Smooth muscle cell (in vitro differentiated cells): ENCODE data around the gene CALCOCO1. TPM values are rescaled to one million over a fixed set of nuclear protein-coding genes. Genes with fewer than 3 reads are reported as not detected.
"Not testable (repeated sequence)": the region's sequence is repeated elsewhere in the genome, so short reads cannot be mapped to it uniquely, and the experiment has no call there.

ENCODE experiments used
- DNase-seq: peaks from one replicate; lab custom pipeline; 2025; ENCODE audit not compliant: unreplicated experiment; lab: John Stamatoyannopoulos, UW
- H2AFZ ChIP-seq: fragments of 200-600 bp; sonication (generic); 2 replicates; pipeline ENCODE4 v1.6.0; 2016; ENCODE audit warnings: antibody characterized with exemption, low read depth, mild to moderate bottlenecking
- H3F3A ChIP-seq: fragments of 200-600 bp; sonication (generic); 2 replicates; pipeline ENCODE4 v1.6.0; 2017; ENCODE audit warnings: antibody characterized with exemption, low read depth
- H3K27ac ChIP-seq: fragments of 200-600 bp; sonication (generic); 2 replicates; pipeline ENCODE4 v1.5.1; 2016; ENCODE audit warnings: low read depth, mild to moderate bottlenecking
- H3K27me3 ChIP-seq: fragments of 200-600 bp; sonication (generic); 2 replicates; pipeline ENCODE4 v1.6.1; 2016; ENCODE audit warnings: low read depth, mild to moderate bottlenecking
- H3K36me3 ChIP-seq: fragments of 200-600 bp; sonication (generic); 2 replicates; pipeline ENCODE4 v1.5.1; 2016; ENCODE audit warnings: low read depth
- H3K4me1 ChIP-seq: fragments of 200-600 bp; sonication (generic); 2 replicates; pipeline ENCODE4 v1.5.1; 2016; ENCODE audit warnings: low read depth
- H3K4me2 ChIP-seq: fragments of 200-600 bp; sonication (generic); 2 replicates; pipeline ENCODE4 v1.6.0; 2016; ENCODE audit warnings: mild to moderate bottlenecking
- H3K4me3 ChIP-seq: fragments of 200-600 bp; sonication (generic); 2 replicates; pipeline ENCODE4 v1.5.1; 2016; ENCODE audit warnings: mild to moderate bottlenecking
- H3K79me2 ChIP-seq: fragments of 200-600 bp; sonication (generic); 2 replicates; pipeline ENCODE4 v1.6.0; 2016; ENCODE audit warnings: low read depth, mild to moderate bottlenecking
- H3K9ac ChIP-seq: fragments of 200-600 bp; sonication (generic); 2 replicates; pipeline ENCODE4 v1.6.0; 2016; ENCODE audit warnings: low read depth
- H3K9me3 ChIP-seq: fragments of 200-600 bp; sonication (generic); replicated peaks from 2 replicates; pipeline ENCODE4 v1.5.1; 2016; ENCODE audit warnings: low read depth
- H4K20me1 ChIP-seq: fragments of 200-600 bp; sonication (generic); 2 replicates; pipeline ENCODE4 v1.6.0; 2016; ENCODE audit warnings: low read depth
- CTCF ChIP-seq: fragments of 200-600 bp; sonication (generic); IDR thresholded peaks from 2 replicates; pipeline ENCODE4 v1.5.1; 2017; ENCODE audit warnings: borderline replicate concordance, mild to moderate bottlenecking, antibody characterized with exemption; ENCODE audit not compliant: insufficient read depth, poor library complexity, severe bottlenecking
- WGBS: methylation state at CpG from one replicate; pipeline ENCODE4 v1.1.7; 2016; ENCODE audit warnings: low lambda C conversion rate; 5-methylcytosine and 5-hydroxymethylcytosine counted together
- polyA plus RNA-seq: library from polyadenylated mRNA; unstranded; fragments of >200 nt; fragmentation: Nextera tagmentation; extraction: Ambion mirVana; gene quantifications from 2 replicates; pipeline ENCODE4 v1.2.1, GENCODE V29; 2016
- total RNA-seq: library from RNA; depleted of rRNA; stranded (reverse); fragments of >200 nt; gene quantifications from 2 replicates; pipeline ENCODE4 v1.2.3, GENCODE V29; 2014

CALCOCO1 gene
- total and polyA plus RNA-seq, 2 experiments from 2014 or later = 46.5 to 52.0 TPM

- Histone ChIP-seq H4K20me1 (no peaks in the 10 kb centered on the region), H3K27ac (no peak overlapping the region), H3K36me3 (no peaks in the 10 kb centered on the region), H3K4me3 (no peak overlapping the region), H3F3A (no peaks in the 10 kb centered on the region), H2AFZ (no peak overlapping the region), H3K9ac (no peak overlapping the region), H3K27me3 (peaks cover 4% of the 10 kb centered on the region), H3K79me2 (no peaks in the 10 kb centered on the region), H3K9me3 (no peaks in the 10 kb centered on the region), H3K4me1 (no peaks in the 10 kb centered on the region), H3K4me2 (no peak overlapping the region)
- TF ChIP-seq CTCF = no peak
- no peak for DNase-seq
- 96% methylated on average over 3 of the region's 3 CpGs for WGBS
These were observed 40.8 kb downstream of the CALCOCO1 start for GRCh38 chr12:53686436-53686835.

GRCh38 chr12:53684654-53685220 is 42.5 kb downstream of the CALCOCO1 start:
- Histone ChIP-seq H3K79me2 (no peaks in the 10 kb centered on the region), H3K27ac (no peak overlapping the region), H3K4me3 (no peak overlapping the region), H3F3A (no peaks in the 10 kb centered on the region), H3K4me2 (no peak overlapping the region), H4K20me1 (no peaks in the 10 kb centered on the region), H3K9ac (no peak overlapping the region), H3K4me1 (no peaks in the 10 kb centered on the region), H3K36me3 (no peaks in the 10 kb centered on the region), H2AFZ (no peak overlapping the region), H3K9me3 (no peaks in the 10 kb centered on the region), H3K27me3 (peaks cover 10% of the 10 kb centered on the region)
- TF ChIP-seq CTCF = no peak
- 82% methylated on average over 3 of the region's 3 CpGs for WGBS
- no peak for DNase-seq

DNA sequence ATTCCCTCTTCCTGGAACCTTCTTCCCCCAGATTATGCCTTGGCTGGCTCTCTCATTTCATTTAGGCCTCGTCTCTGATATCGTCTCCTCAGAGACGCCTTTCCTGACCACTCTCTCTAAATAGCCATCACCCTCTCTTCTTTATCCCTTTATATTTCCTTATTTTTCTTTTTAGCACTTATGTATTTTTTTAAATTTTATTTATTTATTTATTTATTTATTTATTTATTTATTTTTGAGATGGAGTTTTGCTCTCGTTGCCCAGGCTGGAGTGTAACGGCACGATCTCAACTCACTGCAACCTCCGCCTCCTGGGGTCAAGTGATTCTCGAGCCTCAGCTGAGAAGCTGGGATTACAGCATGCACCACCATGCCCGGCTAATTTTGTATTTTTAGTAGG is 43.3 kb downstream of the CALCOCO1 start:
- Histone ChIP-seq H3K9me3 (no peaks in the 10 kb centered on the region), H3K27me3 (peaks cover 11% of the 10 kb centered on the region), H3K9ac (no peak overlapping the region), H3K36me3 (no peaks in the 10 kb centered on the region), H3K4me2 (no peak overlapping the region), H3K4me3 (no peak overlapping the region), H2AFZ (no peak overlapping the region), H3F3A (no peaks in the 10 kb centered on the region), H4K20me1 (no peaks in the 10 kb centered on the region), H3K27ac (no peak overlapping the region), H3K4me1 (peaks cover under 1% of the 10 kb centered on the region), H3K79me2 (no peaks in the 10 kb centered on the region)
- no peak for DNase-seq
- no peak for TF ChIP-seq CTCF
- 87% methylated on average over 9 of the region's 9 CpGs for WGBS

DNA sequence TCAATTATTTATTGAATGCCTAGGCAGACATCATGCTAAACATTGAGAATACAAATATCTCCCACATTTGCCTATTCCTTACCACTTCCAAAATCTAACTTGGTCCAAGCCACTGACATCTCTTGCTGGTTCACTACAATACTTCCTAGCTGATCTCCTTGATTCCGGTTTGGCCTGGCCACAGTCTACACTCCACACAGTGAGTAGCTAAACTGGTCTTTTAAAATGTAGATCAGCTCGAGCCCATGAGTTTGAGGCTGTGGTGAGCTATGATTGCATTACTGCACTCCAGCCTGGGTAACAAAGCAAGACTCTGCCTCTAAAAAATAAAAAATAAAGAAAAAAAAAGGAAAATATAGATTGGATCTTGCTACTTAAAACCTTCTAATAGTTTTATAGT is 43.8 kb downstream of the CALCOCO1 start:
- peaks cover 11% of the 10 kb centered on the region for H3K27me3 ChIP-seq
- no peak for TF ChIP-seq CTCF
- no peak overlapping the region for H3K4me2 ChIP-seq
- no peaks in the 10 kb centered on the region for H4K20me1 ChIP-seq
- no peak overlapping the region for H3K9ac ChIP-seq
- H3K27ac ChIP-seq = no peak overlapping the region
- no peaks in the 10 kb centered on the region for H3F3A ChIP-seq
- H3K4me1 ChIP-seq = peaks cover 5% of the 10 kb centered on the region
- no peak overlapping the region for H3K4me3 ChIP-seq
- H2AFZ ChIP-seq = no peak overlapping the region
- 86% methylated on average over 2 of the region's 2 CpGs for WGBS
- DNase-seq = no peak
- H3K9me3 ChIP-seq = no peaks in the 10 kb centered on the region
- H3K36me3 ChIP-seq = no peaks in the 10 kb centered on the region
- no peaks in the 10 kb centered on the region for H3K79me2 ChIP-seq

DNA sequence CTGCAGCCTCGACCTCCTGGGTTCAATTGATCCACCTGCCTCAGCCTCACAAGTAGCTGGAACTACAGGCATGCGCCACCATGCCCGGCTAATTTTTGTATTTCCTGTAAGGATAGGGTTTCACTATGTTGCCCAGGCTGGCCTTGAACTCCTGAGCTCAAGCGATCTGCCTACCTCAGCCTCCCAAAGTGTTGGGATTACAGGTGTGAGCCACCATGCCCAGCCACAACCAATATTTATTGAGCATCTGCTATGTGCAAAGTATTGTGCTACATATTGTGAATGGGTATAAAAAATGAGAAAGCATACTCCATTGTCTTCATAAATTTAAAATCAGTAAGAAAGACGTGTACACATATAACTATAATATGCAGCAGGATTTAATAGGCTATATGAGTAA is 47.2 kb downstream of the CALCOCO1 start:
- not testable (repeated sequence) for H3K4me3 ChIP-seq, H3K9ac ChIP-seq, H3K4me2 ChIP-seq, H2AFZ ChIP-seq, H4K20me1 ChIP-seq, H3K36me3 ChIP-seq, DNase-seq, H3K9me3 ChIP-seq, H3K27ac ChIP-seq, H3K79me2 ChIP-seq
- Histone ChIP-seq H3K4me1 (peaks cover 32% of the 10 kb centered on the region), H3K27me3 (peaks cover 11% of the 10 kb centered on the region), H3F3A (peaks cover 11% of the 10 kb centered on the region)
- WGBS = 96% methylated on average over 5 of the region's 5 CpGs
